Measurements from ENCODE around the gene DUSP6.

The DUSP6 gene

DNA sequence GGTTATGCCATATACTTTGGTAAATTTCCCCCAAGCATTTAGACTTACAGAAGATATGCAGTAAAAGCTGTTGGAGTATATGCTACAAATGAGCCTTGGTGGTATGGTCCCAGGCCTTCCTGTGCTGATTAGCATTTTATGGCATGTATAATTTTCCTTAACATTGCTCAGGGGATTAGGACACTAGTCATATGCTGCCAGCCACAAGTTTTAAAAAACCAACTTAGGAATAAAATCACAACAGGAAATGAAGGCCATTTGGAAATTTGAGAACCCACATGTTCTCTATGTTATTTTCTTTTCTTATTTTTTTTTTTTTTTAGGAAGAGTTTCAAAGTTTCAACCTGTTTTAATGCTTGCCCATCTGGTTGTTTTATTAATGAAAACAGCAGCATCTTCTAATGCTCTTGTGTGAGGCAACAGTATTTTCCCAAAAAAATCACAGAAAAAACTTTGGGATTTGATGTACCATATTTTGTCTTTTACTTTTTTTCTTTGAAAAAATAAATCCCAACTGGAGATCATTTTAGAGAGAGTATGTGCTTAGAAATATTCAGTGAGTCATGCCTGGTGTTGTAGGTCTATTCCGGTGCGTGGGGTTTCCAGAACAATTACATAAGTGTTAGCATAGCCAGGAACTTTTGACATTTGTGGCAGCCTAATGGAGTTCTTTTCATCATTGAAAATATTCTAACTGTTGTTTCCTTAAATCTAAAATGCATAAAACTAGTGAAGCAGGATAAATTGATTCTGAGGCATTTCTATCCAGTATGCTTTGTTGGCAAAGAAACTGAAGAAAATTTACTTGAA, 21.7 kb upstream of the DUSP6 start:
- no peak for DNase-seq (ENCODE audit: low spot score)

DNA sequence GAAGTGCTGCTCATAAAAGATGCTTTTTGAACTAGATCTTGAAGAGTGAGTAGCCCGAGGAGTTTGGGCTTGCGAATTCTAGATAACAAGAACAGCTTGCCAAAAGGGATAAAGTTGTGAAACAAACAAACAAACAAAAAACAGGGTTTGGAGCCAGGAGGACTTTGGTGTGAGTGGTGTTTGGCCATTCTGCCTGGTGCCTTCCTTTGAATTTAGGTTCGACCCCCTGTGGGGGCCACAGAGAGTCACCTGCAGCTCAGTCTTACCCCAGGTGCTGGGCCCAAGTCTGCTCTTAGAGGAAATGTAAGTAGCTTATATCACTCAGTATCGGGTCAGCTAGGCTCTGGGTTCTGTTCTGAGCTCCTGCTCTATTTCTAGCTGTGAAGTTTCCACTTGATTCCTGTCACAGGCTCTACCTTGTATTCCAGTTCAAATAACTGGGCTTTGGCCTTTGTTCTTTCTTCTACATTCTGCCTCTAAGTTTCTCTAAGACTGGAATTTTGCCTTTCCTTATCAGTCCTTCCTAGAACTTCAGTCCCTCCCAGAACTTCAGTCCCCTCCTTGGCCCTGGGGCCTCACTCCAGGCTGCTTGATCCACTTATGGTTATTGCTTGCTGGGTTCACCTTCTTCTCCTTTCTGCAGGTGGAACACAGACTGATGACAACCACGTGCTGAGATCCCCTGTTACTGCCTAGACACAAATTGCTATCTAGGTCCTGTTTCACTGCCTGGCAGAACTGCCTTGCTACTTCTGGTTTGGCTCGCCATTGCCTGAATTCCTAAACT, 20.5 kb upstream of the DUSP6 start:
- DNase-seq (ENCODE audit: low spot score) = no peak

DNA sequence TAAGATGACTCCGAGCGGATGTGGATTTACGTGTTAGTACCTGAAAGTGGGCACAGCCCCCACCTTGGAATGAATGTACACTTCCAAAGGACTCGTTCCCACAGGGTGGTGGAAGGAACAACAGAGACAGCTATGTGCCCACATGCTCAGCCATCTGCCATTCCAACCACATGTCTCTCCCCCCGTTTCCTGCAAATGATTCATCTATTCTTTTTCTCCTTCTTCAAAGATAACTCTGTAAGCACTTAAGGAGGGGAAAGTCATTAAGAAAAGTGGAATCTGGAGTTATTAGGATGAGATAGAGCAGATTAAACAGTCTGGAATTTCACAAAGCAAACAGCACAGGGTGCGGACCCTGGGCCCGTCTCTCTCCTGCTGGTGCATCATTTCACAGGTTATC, 18.5 kb upstream of the DUSP6 start:
- DNase-seq (ENCODE audit: low spot score) = no peak

DNA sequence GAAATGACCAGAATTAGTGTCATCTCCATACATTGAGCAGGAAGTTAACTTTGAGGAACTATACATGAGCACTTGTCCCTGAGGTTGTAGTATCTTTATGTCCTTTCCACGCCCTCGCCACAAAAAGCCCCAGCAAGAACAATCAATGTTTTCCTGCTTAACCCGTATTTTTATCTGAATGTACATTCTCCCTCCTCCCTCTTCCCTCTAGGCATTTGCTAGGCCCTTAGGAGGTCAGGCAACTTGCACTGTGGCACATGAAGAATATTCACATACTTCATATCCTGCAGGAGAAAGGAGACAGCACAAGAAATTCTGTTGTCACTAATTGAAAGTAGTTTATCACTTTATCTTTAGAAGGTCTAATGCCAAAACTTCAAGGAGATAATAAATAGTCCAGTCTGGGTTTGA, 18.1 kb upstream of the DUSP6 start:
- no peak for DNase-seq (ENCODE audit: low spot score)

DNA sequence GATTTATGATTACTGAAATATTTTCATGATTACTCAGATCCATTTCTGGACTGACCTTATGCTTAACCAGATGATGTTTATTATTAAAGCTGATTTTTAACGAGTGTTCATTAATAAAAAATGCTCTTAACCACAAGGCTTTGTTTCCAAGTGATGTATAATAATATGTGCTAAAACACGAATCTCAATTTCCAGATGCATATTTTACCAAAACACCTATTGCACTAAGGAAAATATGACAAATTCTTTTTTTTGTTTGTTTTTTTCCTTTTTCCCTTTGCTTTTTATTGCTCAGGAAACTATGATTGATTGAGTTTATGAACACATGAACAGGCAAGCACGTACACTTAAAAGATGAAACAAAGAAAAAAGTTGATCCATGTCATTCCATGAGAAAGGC, 16.9 kb upstream of the DUSP6 start:
- DNase-seq (ENCODE audit: low spot score) = no peak

DNA sequence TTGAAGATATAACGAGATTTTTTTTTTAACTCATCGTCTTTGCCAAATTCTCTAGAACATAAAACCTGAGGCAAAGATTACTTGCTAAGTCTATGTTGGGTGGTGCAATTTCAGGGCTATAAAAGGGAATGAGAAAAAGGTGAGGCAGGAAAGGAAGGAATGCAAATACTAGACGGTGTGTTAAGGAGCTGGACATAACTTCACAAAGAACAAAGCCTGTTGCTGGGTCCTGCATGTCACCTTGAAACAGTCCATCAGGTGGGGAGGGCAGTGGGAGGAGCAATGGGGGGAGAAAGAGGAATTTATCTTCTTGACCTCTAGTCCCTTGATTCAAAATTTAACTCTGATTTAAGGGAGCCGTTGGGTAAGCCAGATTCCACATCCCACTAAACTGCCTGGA, 16.1 kb upstream of the DUSP6 start:
- DNase-seq (ENCODE audit: low spot score) = no peak

DNA sequence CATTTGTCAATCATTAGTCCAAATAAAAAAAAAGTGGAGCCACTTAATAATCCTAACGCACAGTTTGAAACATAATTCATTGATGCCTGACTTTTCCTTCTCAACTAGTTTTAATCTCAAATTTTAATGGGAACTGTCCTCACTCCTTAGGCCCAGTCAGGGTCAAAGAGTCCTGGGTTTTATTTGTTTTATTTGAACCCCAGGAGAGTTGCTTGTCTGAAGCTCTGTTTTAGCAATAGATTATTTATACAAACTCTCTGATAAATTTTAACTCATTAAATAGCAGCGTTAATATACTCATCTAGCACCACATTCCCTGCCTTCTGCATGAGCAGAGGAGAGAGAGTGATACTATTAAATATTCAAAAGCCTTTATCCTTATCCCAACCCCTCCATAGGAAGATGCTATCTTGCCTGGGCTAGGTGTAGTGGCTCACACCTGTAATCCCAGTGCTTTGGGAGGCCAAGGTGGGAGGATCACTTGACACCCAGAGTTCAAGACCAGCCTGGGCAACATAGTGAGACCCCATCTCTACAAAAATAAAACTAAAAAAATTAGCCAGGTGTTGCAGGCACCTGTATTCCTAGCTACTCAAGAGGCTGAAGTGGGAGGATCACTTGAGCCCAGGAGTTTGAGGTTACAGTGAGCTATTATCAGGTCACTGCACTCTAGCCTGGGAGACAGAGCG, 14.5 kb upstream of the DUSP6 start:
- DNase-seq (ENCODE audit: low spot score) = no peak

DNA sequence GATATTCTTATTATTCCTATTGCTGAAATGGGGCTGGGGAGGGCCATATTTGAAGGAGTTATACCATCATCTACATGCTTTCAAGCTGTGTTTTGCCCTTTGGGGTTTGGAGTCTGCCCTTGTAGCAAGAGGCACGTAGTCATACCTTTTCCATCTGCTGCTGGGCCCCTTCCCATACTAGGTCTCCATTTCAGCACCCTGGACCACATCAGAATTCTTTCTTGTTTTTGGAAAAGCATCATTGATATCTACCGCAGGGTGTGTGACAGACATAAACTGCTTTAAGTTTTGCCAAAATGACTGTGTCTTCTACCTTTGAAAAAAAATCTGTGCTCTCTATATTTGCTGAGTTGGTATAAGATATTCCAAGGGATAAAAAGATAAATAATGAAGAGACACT, 12.3 kb upstream of the DUSP6 start:
- DNase-seq (ENCODE audit: low spot score) = no peak

DNA sequence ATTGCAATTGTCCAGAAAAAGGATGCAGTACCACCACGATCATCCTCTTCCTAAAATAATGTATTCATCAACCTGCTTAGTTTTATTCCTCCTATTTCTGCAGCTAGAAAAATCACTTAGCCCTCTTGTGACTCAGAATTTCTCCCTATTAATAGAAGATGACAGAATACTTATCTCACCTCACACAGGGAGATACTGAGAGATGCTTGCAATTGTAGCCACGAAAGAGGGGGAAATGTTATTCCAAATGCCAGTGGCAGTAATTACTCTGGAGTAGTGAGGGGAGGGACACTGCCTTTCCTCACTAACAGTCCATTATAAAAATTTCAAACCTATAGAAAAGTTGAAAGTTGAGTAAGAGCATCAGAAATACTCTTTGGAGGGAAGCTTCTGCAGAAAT, 11.8 kb upstream of the DUSP6 start:
- DNase-seq (ENCODE audit: low spot score) = no peak

DNA sequence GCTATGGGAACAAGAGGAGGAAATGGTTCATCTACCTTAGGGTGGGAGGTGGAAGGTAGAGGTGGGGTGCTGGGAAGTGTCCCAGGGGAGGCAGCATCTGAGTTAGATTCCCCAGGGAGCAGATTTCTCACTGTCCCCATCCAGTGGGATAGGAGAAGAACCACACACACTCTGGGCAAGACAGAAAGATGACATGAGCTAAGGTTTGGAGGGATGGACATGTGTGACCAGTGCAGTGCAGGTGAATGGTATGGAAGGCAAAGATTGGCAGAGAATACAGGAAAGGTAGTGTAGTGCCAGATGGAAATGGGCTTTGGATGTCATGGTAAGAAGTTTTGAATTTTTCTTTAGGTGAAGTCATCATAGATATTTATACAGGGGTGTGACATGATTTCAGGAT, 11.3 kb upstream of the DUSP6 start:
- DNase-seq (ENCODE audit: low spot score) = no peak

DNA sequence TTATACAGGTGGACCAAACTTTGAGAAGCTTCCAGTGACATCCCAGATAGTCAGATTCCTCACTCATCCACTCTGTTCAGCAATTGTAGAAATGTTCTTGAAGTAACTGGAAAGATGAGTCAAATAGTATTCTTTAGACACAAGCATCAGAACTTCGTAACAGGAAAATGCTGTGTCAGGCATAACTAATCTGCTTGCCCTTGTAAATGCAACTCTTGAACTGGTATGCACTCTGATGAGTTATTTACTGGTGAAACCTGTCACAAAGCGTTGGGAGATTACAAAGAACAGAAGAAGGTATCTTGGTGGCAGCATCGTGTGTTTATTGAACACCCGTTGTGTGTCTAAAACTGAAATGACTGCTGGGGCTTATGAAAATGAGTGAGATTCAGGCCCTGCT, 10.8 kb upstream of the DUSP6 start:
- no peak for DNase-seq (ENCODE audit: low spot score)

DNA sequence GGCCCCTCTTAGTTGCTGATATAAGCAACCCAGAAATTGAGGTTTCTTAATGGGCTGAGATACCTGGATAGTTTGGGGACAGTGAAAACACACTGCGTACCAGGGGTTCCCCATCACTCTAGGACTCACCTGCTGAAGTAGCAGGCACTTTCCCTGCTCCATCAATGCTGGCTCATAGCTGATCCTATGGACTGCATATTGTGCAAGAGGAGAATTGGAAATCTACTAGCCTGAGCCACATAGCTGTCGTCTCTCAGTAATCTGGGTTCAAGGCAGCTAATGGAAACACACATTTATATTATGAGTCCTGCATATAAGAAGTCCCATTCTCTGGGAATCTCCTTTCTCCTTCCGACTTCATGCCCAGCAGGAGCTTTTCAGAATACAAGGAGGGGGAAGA, 7.3 kb upstream of the DUSP6 start:
- no peak for DNase-seq (ENCODE audit: low spot score)

DNA sequence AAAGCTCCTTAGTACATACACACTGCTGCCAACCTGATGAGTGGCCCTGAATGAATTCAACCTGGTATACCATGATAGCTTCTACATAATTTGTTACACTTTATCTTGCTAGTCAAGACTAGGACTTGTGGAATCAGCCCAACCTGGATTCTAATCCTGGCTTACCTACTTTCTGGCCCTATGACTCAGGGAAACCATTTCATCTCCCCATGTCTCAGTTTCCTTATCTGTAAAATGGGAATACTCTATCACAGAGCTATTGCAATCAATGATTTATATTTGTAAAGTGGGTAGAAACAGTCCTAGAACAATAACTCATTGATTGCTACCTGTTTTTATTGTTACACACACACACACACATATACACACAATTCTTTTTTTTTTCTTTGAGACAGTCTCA, 6.5 kb upstream of the DUSP6 start:
- DNase-seq (ENCODE audit: low spot score) = no peak

DNA sequence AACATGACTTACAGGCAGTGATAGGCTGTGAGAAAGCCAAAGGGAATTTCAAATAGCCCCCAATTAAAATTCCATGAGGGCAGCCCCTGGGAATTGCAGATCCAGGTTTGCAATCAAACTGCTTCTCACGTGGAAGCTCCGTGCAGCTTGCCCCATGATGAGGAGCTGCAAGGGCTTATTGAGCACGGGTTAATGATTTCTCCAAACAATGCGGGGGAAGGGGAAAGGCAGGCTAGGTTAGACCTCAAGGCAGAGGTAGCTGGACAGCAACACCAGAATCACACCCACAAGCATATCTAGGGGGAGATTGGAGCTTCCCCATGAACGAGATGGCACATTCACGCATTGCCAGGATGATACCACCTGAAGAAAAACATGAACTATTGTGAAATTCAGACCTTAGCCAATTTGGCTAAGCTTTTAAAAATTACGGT, 5.0 kb upstream of the DUSP6 start:
- no peak for DNase-seq (ENCODE audit: low spot score)

DNA sequence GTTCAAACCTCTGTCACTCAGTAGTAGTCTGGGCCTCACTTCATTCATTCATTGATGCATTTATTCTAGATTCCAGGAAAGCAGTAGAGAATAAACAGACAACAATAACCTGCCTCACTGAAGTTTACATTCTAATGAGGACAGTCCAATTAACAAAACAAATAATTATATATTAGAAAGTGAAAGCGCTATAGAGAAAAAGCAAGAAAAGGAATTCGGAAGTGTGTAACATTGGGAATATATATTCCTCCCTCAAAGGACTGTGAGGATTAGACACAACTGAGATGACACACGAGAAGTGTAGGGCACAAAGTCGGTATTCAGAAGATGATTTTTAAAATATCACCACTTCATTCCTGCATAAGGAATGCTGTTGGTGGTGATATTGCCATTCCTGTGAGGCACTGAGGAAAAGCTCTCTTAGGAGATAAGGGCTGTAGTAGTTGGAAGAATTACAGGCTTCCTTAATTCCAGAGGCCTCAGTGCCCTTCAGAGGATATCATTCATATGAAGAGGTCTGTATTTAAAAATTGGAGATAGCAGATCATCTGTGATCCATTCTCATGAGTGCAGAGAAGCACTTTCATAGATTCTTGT, 3.9 kb upstream of the DUSP6 start:
- no peak for DNase-seq (ENCODE audit: low spot score)

DNA sequence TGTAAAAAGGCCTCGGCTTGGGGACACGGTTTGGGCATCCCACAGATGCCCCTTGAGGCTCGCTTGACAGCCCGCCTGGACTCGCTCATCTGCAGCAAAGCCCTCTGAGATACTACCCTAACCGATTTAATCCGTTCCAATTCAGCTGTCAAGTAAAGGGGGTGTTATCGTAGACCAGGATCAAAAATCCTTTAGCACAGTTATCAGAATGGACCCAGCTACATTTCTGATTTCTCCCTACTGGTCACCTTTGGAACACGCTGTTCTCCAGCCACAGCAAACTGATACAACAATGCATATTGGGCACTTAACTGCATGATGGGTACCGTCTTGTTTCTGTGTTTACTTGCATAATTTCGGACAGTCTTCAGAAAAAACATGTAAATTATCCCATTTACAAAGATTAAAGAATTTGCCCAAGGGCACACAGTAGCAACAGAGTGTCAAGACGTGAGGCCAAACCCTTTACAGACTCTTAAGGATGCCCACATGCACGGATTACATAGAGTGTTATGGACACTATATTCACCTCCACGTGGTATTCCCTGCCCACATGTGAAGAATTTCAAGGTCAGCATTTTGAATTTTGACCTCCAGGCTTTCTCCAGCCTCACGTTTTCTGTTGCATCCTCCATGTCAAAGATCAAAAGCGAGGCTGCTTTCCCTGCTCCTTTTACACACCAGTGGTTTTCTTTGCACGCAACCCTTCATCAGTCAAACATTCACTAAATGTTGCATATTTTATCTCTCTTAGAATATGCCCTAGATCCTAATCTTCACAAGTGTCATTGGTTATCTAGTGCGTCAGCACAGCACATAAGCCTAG, 3.2 kb upstream of the DUSP6 start:
- no peak for DNase-seq (ENCODE audit: low spot score)

DNA sequence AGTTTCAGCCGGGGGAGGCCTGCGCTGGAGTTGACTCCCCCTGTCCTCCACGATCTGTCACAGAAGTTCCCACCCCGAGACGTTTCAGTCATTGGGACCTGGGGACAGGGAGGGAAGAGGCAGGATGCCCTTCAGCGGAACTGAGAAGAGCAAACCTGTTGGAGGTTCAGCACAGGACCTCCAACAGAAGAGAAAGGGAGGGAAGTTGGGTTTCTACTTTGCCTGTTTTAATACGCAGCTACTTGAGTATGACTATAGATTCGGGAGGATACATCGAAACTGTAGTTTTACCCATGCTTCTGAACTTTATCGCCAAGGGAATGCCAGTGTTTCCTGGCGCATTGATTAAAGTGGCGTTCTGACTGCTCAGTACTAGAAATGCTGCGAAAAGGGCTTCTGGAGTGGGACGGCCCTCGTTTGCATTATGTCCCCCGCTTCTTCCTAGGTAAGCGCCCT, 2.3 kb upstream of the DUSP6 start:
- DNase-seq (ENCODE audit: low spot score) = no peak

DNA sequence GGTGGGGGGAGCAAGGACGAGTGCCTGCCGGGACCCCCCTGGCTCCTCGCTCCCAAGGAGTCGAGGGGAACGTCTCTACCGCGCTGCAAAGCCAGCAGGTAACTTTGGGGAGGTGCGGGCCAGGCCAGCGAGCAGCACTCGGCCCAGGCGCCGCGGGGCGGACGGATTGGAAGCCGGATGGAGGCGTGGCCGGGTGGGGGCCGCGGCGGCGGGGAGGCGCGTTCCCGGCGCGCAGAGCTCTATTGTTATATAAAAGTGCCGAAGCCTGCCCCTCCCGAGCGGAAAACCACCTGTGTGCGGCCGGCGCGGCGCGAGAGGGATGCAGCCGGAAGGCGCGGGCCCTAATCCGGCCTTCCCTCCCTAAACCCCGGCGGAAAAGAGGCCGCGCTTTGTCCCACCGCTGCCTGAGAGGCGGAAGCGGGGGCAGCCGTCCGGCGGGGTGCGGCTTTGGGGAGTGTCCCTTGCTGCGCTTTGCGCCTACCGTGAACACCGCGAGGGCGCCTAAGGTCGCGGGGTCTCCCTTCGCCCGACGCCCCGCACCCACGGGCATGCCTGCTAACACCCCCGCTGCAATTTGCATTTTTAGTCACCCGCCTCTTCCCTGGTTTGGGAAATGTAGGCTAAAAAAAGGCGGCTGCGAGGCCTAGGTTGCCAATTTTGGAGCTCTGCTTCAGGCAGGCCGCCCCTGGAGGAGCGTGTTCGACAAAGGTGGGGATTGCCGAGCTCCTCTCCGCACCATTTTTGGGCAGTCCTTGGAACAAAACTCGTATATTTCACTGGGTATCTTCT, 1.7 kb upstream of the DUSP6 start:
- peak; percentile 61 for DNase-seq (ENCODE audit: low spot score)

DNA sequence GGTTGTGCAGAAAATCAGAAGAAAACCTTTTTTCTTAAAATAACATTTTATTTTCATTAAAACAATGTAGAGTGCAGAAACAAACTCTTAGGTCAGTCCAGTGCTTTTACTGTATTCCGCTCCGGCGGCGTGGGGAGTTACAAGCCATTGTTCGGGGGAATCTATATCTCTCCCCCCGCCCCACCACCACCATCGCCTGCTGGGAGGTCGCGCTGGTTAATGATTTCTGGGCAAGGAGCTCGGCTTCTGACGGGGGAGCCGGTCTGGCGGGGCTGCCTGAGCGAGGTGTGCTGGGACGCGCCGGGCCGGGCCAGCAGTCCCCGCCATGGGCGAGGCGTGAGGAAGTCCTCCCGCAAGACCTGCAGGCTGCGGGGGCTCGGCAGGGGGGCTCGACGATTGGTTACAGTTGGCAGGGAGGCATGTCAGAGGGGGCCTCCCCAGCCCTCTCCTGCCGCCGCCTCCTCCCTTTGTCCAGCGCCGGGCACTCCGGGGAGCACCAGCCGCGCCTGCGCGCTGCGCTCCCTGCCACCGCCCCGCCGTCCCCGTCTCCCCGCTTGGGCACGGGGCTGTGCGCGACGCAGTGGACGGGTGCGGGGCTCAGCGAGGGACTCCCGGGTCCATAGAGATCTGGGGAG, 1.0 kb upstream of the DUSP6 start:
- peak; percentile 19 for DNase-seq (ENCODE audit: low spot score)

DNA sequence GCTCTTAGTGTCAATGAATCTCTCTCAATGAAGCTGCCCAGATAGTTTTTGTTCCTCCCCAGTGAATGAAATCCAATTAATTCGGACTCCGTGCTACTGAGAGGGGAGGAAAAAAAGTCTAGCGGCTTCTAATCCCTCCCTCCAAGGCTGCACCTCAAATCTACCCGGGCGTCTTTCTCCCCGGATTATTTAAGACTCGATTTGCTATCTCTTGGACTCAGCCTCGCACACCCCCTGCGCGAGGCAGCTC, 134 bp downstream of the DUSP6 start:
- DNase-seq (ENCODE audit: low spot score) = no peak
